HepG2 (cell line): Measurements from ENCODE around the gene HDAC4. TPM values are rescaled to one million over a fixed set of nuclear protein-coding genes. Genes with fewer than 3 reads are reported as not detected.

Experiments used
- ATAC-seq: fragments of 200-7000 bp; cut with Tn5 transposase; 3 replicates; pipeline ENCODE4 v1.9.1; 2020; ENCODE audit warnings: mild to moderate bottlenecking, moderate library complexity
- BruUV-seq: library from RNA; stranded (reverse); fragments of 400-500 nt; replicated peaks from 2 replicates; lab custom pipeline; 2021; lab: Mats Ljungman, UMichigan
- CTCF ChIA-PET: fragments of 300-600 bp; formaldehyde crosslinking; extraction: SDS; loops from one replicate; lab custom pipeline; 2021; ENCODE audit warnings: low total read pairs, inconsistent platforms, low intra/inter-chr PET ratio; lab: Yijun Ruan, JAX
- POLR2A ChIA-PET: fragments of 350-600 bp; sonication (Branson Sonifier 250); formaldehyde crosslinking; loops from one replicate; lab custom pipeline; 2020; ENCODE audit warnings: antibody characterized with exemption, inconsistent platforms; lab: Yijun Ruan, JAX
- DNase-seq: peaks from one replicate; pipeline ENCODE4 v3.0.0-alpha.2; 2015; ENCODE audit warnings: low spot score
- FAIRE-seq: peaks from 3 replicates; lab custom pipeline; 2011; peaks lifted over from hg19 to GRCh38; lab: Jason Lieb, UNC
- H2AFZ ChIP-seq: one replicate; pipeline ENCODE4 v1.6.1; 2011; ENCODE audit warnings: low read length, inconsistent platforms
- H3K27ac ChIP-seq: fragments of 300-600 bp; 3 replicates; pipeline ENCODE4 v1.8.0; 2011; ENCODE audit warnings: mixed run types, mild to moderate bottlenecking, mixed read lengths, low read length, inconsistent platforms; ENCODE audit not compliant: insufficient read depth; ENCODE audit errors: extremely low read length
- H3K27me3 ChIP-seq, 2 experiments: fragments of 200-600 bp in 1 of 2; 2 replicates in 1 of 2; 3 replicates in 1 of 2; pipeline versions ENCODE4 v1.6.0 to v1.8.0; 2011; ENCODE audit warnings: low read length in 2 of 2, mild to moderate bottlenecking in 2 of 2, moderate library complexity in 2 of 2, inconsistent platforms in 1 of 2; ENCODE audit not compliant: insufficient read depth in 2 of 2, control insufficient read depth in 1 of 2
- H3K36me3 ChIP-seq, 2 experiments: fragments of 200-600 bp in 1 of 2; replicated peaks in 1 of 2; 2 replicates in 1 of 2; 3 replicates in 1 of 2; pipeline versions ENCODE4 v1.5.1 to v1.8.0; 2011; ENCODE audit warnings: low read length in 2 of 2, inconsistent platforms in 1 of 2; ENCODE audit not compliant: insufficient read depth in 2 of 2, control insufficient read depth in 1 of 2
- H3K4me1 ChIP-seq: 2 replicates; pipeline ENCODE4 v1.5.1; 2012; ENCODE audit warnings: low read length, inconsistent platforms; ENCODE audit not compliant: insufficient read depth
- H3K4me2 ChIP-seq: 2 replicates; pipeline ENCODE4 v1.6.0; 2011; ENCODE audit warnings: low read depth, low read length, inconsistent platforms
- H3K4me3 ChIP-seq, 3 experiments: fragments of 200-600 bp in 1 of 3; sonication (generic), shearing (Covaris generic) in 1 of 3; replicated peaks in 1 of 3; 2 replicates each; pipeline ENCODE4 v1.5.1; 2011 to 2016; ENCODE audit warnings: low read length in 3 of 3, inconsistent platforms in 2 of 3, low read depth in 2 of 3, mild to moderate bottlenecking in 2 of 3, control low read depth in 1 of 3, mixed read lengths in 1 of 3; ENCODE audit not compliant: insufficient read depth in 1 of 3
- H3K79me2 ChIP-seq: one replicate; pipeline ENCODE4 v1.6.1; 2011; ENCODE audit warnings: low read length, inconsistent platforms; ENCODE audit not compliant: insufficient read depth
- H3K9ac ChIP-seq: 2 replicates; pipeline ENCODE4 v1.6.0; 2011; ENCODE audit warnings: mild to moderate bottlenecking, low read depth, low read length, inconsistent platforms; ENCODE audit not compliant: insufficient read depth
- H3K9me3 ChIP-seq: 2 replicates; pipeline ENCODE4 v1.5.1; 2012; ENCODE audit warnings: mild to moderate bottlenecking, low read length
- H4K20me1 ChIP-seq: 2 replicates; pipeline ENCODE4 v1.6.0; 2011; ENCODE audit warnings: inconsistent platforms, mild to moderate bottlenecking, low read length, moderate library complexity; ENCODE audit not compliant: insufficient read depth
- CENPBD1 ChIP-seq: sonication (generic); formaldehyde crosslinking; IDR thresholded peaks from 2 replicates; pipeline ENCODE4 v1.8.0; 2022; ENCODE audit warnings: missing genetic modification reagents, low read depth, mild to moderate bottlenecking, borderline replicate concordance
- CENPX ChIP-seq: sonication (generic); formaldehyde crosslinking; IDR thresholded peaks from 2 replicates; pipeline ENCODE4 v1.9.0; 2021; ENCODE audit warnings: mild to moderate bottlenecking, missing genetic modification reagents, moderate library complexity
- EED ChIP-seq: sonication (generic); formaldehyde crosslinking; IDR thresholded peaks from 2 replicates; pipeline ENCODE4 v1.5.0; 2020; ENCODE audit warnings: mild to moderate bottlenecking, missing genetic modification reagents
- HIC2 ChIP-seq: sonication (generic); formaldehyde crosslinking; IDR thresholded peaks from 2 replicates; pipeline ENCODE4 v1.9.0; 2022; ENCODE audit warnings: low read depth, missing genetic modification reagents
- JUN ChIP-seq: sonication (generic); formaldehyde crosslinking; IDR thresholded peaks from 2 replicates; pipeline ENCODE4 v1.4.0; 2020; ENCODE audit warnings: mild to moderate bottlenecking, missing genetic modification reagents
- NFIB ChIP-seq: sonication (generic); formaldehyde crosslinking; IDR thresholded peaks from 2 replicates; pipeline ENCODE4 v1.9.0; 2021; ENCODE audit warnings: missing genetic modification reagents, mild to moderate bottlenecking, borderline replicate concordance
- SKIL ChIP-seq: sonication (generic); formaldehyde crosslinking; IDR thresholded peaks from 2 replicates; pipeline ENCODE4 v1.8.0; 2022; ENCODE audit warnings: missing genetic modification reagents, mild to moderate bottlenecking, moderate library complexity, borderline replicate concordance
- SMAD3 ChIP-seq: sonication (generic); formaldehyde crosslinking; IDR thresholded peaks from 2 replicates; pipeline ENCODE4 v1.4.0; 2020; ENCODE audit warnings: missing genetic modification reagents
- TBL1XR1 ChIP-seq: fragments of 150-350 bp; IDR thresholded peaks from 2 replicates; pipeline ENCODE4 v1.6.1; 2014; ENCODE audit warnings: borderline replicate concordance, low read length; ENCODE audit not compliant: partially characterized antibody
- ZMAT3 ChIP-seq: sonication (generic); formaldehyde crosslinking; conservative IDR thresholded peaks from 2 replicates; pipeline ENCODE4 v1.7.0; 2021; ENCODE audit warnings: missing genetic modification reagents
- ZNF513 ChIP-seq: sonication (generic); formaldehyde crosslinking; conservative IDR thresholded peaks from 2 replicates; pipeline ENCODE4 v1.5.0; 2020; ENCODE audit warnings: missing genetic modification reagents
- ZNF557 ChIP-seq: sonication (generic); formaldehyde crosslinking; IDR thresholded peaks from 2 replicates; pipeline ENCODE4 v1.4.0; 2020; ENCODE audit warnings: missing genetic modification reagents
- ZNF616 ChIP-seq: sonication (generic); formaldehyde crosslinking; IDR thresholded peaks from 2 replicates; pipeline ENCODE4 v1.5.0; 2020; ENCODE audit warnings: low read depth, mild to moderate bottlenecking, missing genetic modification reagents
- ZSCAN5A ChIP-seq: sonication (generic); formaldehyde crosslinking; IDR thresholded peaks from 2 replicates; pipeline ENCODE4 v1.8.0; 2022; ENCODE audit warnings: mild to moderate bottlenecking, missing genetic modification reagents, borderline replicate concordance
- WGBS: methylation state at CpG from one replicate; pipeline ENCODE4 v1.1.6; 2017; ENCODE audit warnings: low lambda C conversion rate; 5-methylcytosine and 5-hydroxymethylcytosine counted together
- in situ Hi-C: cut with HindIII; loops from 2 replicates; pipeline ENCODE4 v1.10.0; 2017; ENCODE audit warnings: low pct_unique_long_range_greater_than_20kb; ENCODE audit not compliant: extremely low pct_ligation_motif_present
- intact Hi-C: fragments of 100-400 bp; cut with micrococcal nuclease; formaldehyde crosslinking; loops from one replicate; pipeline ENCODE4 v1.10.0; 2022; ENCODE audit not compliant: unreplicated experiment
- polyA plus RNA-seq, 8 experiments: library from polyadenylated mRNA; depleted of rRNA in 3 of 8; stranded (reverse) in 7 of 8; unstranded in 1 of 8; fragments of >200 nt; fragmentation: Illumina TruSeq in 4 of 8; extraction: Trizol in 4 of 8; gene quantifications; 2 replicates each; pipeline versions ENCODE4 v1.2.1 to v1.2.3, GENCODE V29; 2011 to 2016; ENCODE audit warnings: low read depth in 4 of 8, missing spikeins in 1 of 8, mixed read lengths in 1 of 8; ENCODE audit not compliant: insufficient read depth in 1 of 8
- total RNA-seq, 5 experiments: library from RNA; depleted of rRNA; stranded (reverse); fragments of >200 nt; fragmentation: Illumina TruSeq; extraction: Trizol; gene quantifications; 2 replicates each; pipeline ENCODE4 v1.2.3, GENCODE V29; 2016; ENCODE audit warnings: low read depth in 1 of 5
- TF ChIP-seq, protein P1 (sequence below): sonication (generic); formaldehyde crosslinking; IDR thresholded peaks from 2 replicates; pipeline ENCODE4 v1.8.1; 2023; ENCODE audit warnings: mild to moderate bottlenecking, missing genetic modification reagents

HDAC4 gene
- total and polyA plus RNA-seq, 2 of the 13 experiments (the other 11 are each of a cell fraction or from before 2014, with no cell fraction given) = 10.1 to 11.5 TPM

- Histone ChIP-seq H3K27me3 (no peaks in the 10 kb centered on the region), H3K4me2 (no peak overlapping the region), H3K36me3 (peaks cover 20 to 50% of the 10 kb centered on the region in 2 experiments), H4K20me1 (no peaks in the 10 kb centered on the region; the same call in 1 of the 2 replicates), H3K4me3 (no peak overlapping the region), H3K9me3 (no peaks in the 10 kb centered on the region), H3K79me2 (no peaks in the 10 kb centered on the region), H3K4me1 (no peaks in the 10 kb centered on the region), H3K9ac (no peak overlapping the region), H3K27ac (no peak overlapping the region), H2AFZ (no peak overlapping the region)
- ChIA-PET POLR2A (no interaction called here), CTCF (no interaction called here)
- ATAC-seq = no peak
- BruUV-seq = no TSS peak
- FAIRE-seq = no peak
- TF ChIP-seq ZNF557 (CRISPR knock-in tag) = no peak
- no peak for TF ChIP-seq ZMAT3 (CRISPR knock-in tag)
- no peak for TF ChIP-seq ZSCAN5A (CRISPR knock-in tag)
- no peak for TF ChIP-seq NFIB (CRISPR knock-in tag)
- no peak for TF ChIP-seq TBL1XR1
- TF ChIP-seq, protein P1, sequence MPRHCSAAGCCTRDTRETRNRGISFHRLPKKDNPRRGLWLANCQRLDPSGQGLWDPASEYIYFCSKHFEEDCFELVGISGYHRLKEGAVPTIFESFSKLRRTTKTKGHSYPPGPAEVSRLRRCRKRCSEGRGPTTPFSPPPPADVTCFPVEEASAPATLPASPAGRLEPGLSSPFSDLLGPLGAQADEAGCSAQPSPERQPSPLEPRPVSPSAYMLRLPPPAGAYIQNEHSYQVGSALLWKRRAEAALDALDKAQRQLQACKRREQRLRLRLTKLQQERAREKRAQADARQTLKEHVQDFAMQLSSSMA = no peak
- TF ChIP-seq SMAD3 (CRISPR knock-in tag) = no peak
- no peak for TF ChIP-seq CENPBD1
- no peak for TF ChIP-seq CENPX
- TF ChIP-seq ZNF616 = no peak
- no peak for TF ChIP-seq JUN
- no peak for TF ChIP-seq SKIL (CRISPR knock-in tag)
- TF ChIP-seq EED (CRISPR knock-in tag) = no peak
- no peak for TF ChIP-seq ZNF513 (CRISPR knock-in tag)
- TF ChIP-seq HIC2 (CRISPR knock-in tag) = no peak
- intact Hi-C loops (no loop called here), in situ Hi-C loops (no loop called here)
- 87% methylated on average over 15 of the region's 17 CpGs for WGBS
- no peak for DNase-seq
Observed at GRCh38 chr2:239153806-239154591, 246.8 kb downstream of the HDAC4 start.
